Uterus (tissue), 4 donors: ENCODE results near the gene ADAMTS17. TPM values are rescaled to one million over a fixed set of nuclear protein-coding genes. Genes with fewer than 3 reads are reported as not detected.

ENCODE experiments used
- DNase-seq, 2 donors: peaks; one replicate each; pipeline ENCODE4 v3.0.0-alpha.2; 2019 to 2020
- H3K27ac ChIP-seq, 2 donors: fragments of 200-600 bp; sonication (generic); 1 replicate in 1 of 2; 2 replicates in 1 of 2; pipeline ENCODE4 v1.5.1; 2016 to 2018
- H3K27me3 ChIP-seq, 2 donors: fragments of 200-600 bp; sonication (generic); one replicate each; pipeline ENCODE4 v1.5.1; 2018 to 2019; ENCODE audit warnings: control low read depth in 1 of 2
- H3K36me3 ChIP-seq, 2 donors: fragments of 200-600 bp; sonication (generic); one replicate each; pipeline ENCODE4 v1.5.1; 2019; ENCODE audit warnings: control low read depth in 1 of 2
- H3K4me1 ChIP-seq, 2 donors: fragments of 200-600 bp; sonication (generic); one replicate each; pipeline ENCODE4 v1.5.1; 2018 to 2019; ENCODE audit warnings: control low read depth in 1 of 2
- H3K4me3 ChIP-seq, 2 donors: fragments of 200-600 bp; sonication (generic); 1 replicate in 1 of 2; 2 replicates in 1 of 2; pipeline ENCODE4 v1.5.1; 2018 to 2019; ENCODE audit warnings: mild to moderate bottlenecking in 1 of 2
- H3K9me3 ChIP-seq, 2 donors: fragments of 200-600 bp; sonication (generic); one replicate each; pipeline ENCODE4 v1.5.1; 2019; ENCODE audit warnings: control low read depth in 1 of 2
- CTCF ChIP-seq, 4 experiments: fragments of 200-600 bp in 2 of 4; fragments of 450-650 bp in 2 of 4; sonication (generic) in 2 of 4; IDR thresholded peaks; one replicate each; pipeline ENCODE4 v1.5.1; 2016 to 2019; ENCODE audit warnings: antibody characterized with exemption in 4 of 4, mild to moderate bottlenecking in 2 of 4, moderate library complexity in 1 of 4
- POLR2A ChIP-seq, 2 donors: fragments of 450-650 bp; IDR thresholded peaks; one replicate each; pipeline ENCODE4 v1.6.1; 2016; ENCODE audit warnings: antibody characterized with exemption in 2 of 2, mild to moderate bottlenecking in 1 of 2, moderate library complexity in 1 of 2
- intact Hi-C: fragments of 100-400 bp; cut with DNase I; formaldehyde crosslinking; loops from one replicate; pipeline ENCODE4 v1.15.1; 2023; ENCODE audit warnings: low total_unique reads
- total RNA-seq, 4 donors: library from RNA; depleted of rRNA in 3 of 4; stranded (reverse); fragments of >200 nt in 3 of 4; gene quantifications; one replicate each; pipeline versions ENCODE4 v1.1.0 to v1.2.4, GENCODE V29; 2014 to 2023
- donor health status: DM: yes; HTN: yes; CAD: no.

ADAMTS17 gene
- total RNA-seq, 4 donors from 2014 or later = 3.1 to 17.1 (median 8.1) TPM; not detected in 1

GRCh38 chr15:100152463-100152862, 189.3 kb downstream of the ADAMTS17 start:
- Histone ChIP-seq H3K4me1 (no peaks in the 10 kb centered on the region), H3K9me3 (peaks cover 0 to 7% of the 10 kb centered on the region in 2 donors), H3K4me3 (no peak overlapping the region), H3K27ac (no peak overlapping the region), H3K36me3 (no peaks in the 10 kb centered on the region), H3K27me3 (no peaks in the 10 kb centered on the region)
- intact Hi-C loops = no loop called here
- no peak for DNase-seq
- TF ChIP-seq POLR2A (IDR thresholded peaks at IDR 0.05) (no peak), CTCF (IDR thresholded peaks at IDR 0.05) (no peak)

GRCh38 chr15:100150906-100151305, 190.9 kb downstream of the ADAMTS17 start:
- intact Hi-C loops = no loop called here
- H3K9me3 ChIP-seq = peaks cover 0 to 11% of the 10 kb centered on the region in 2 donors
- no peaks in the 10 kb centered on the region for H3K27me3 ChIP-seq
- no peak overlapping the region for H3K27ac ChIP-seq
- H3K4me3 ChIP-seq = no peak overlapping the region
- H3K4me1 ChIP-seq = no peaks in the 10 kb centered on the region
- no peak for TF ChIP-seq CTCF (IDR thresholded peaks at IDR 0.05)
- no peak for TF ChIP-seq POLR2A (IDR thresholded peaks at IDR 0.05)
- no peaks in the 10 kb centered on the region for H3K36me3 ChIP-seq
- DNase-seq = no peak

GRCh38 chr15:100147828-100148227, 193.9 kb downstream of the ADAMTS17 start:
- H3K4me1 ChIP-seq = no peaks in the 10 kb centered on the region
- no peak overlapping the region for H3K27ac ChIP-seq
- peaks cover 0 to 11% of the 10 kb centered on the region in 2 donors for H3K9me3 ChIP-seq
- H3K36me3 ChIP-seq = no peaks in the 10 kb centered on the region
- DNase-seq = no peak
- no peaks in the 10 kb centered on the region for H3K27me3 ChIP-seq
- no peak overlapping the region for H3K4me3 ChIP-seq
- intact Hi-C loops = no loop called here
- no peak for TF ChIP-seq CTCF (IDR thresholded peaks at IDR 0.05)
- no peak for TF ChIP-seq POLR2A (IDR thresholded peaks at IDR 0.05)

GRCh38 chr15:100143378-100143777, 198.4 kb downstream of the ADAMTS17 start:
- Histone ChIP-seq H3K36me3 (no peaks in the 10 kb centered on the region), H3K27ac (no peak overlapping the region), H3K4me1 (no peaks in the 10 kb centered on the region), H3K4me3 (no peak overlapping the region), H3K9me3 (peaks cover 0 to 11% of the 10 kb centered on the region in 2 donors), H3K27me3 (no peaks in the 10 kb centered on the region)
- no peak for TF ChIP-seq CTCF (IDR thresholded peaks at IDR 0.05)
- no peak for TF ChIP-seq POLR2A (IDR thresholded peaks at IDR 0.05)
- DNase-seq = no peak
- intact Hi-C loops = no loop called here

GRCh38 chr15:100141311-100142001, 200.3 kb downstream of the ADAMTS17 start:
- TF ChIP-seq POLR2A (IDR thresholded peaks at IDR 0.05) (no peak), CTCF (IDR thresholded peaks at IDR 0.05) (no peak)
- H3K27ac ChIP-seq = no peak overlapping the region
- no peaks in the 10 kb centered on the region for H3K36me3 ChIP-seq
- no peaks in the 10 kb centered on the region for H3K4me1 ChIP-seq
- intact Hi-C loops = no loop called here
- DNase-seq = no peak
- no peaks in the 10 kb centered on the region for H3K9me3 ChIP-seq
- no peaks in the 10 kb centered on the region for H3K27me3 ChIP-seq
- no peak overlapping the region for H3K4me3 ChIP-seq
